Measurements from ENCODE around the gene AGAP2.
"Not testable (repeated sequence)": the region's sequence is repeated elsewhere in the genome, so short reads cannot be mapped to it uniquely, and the experiment has no call there.

Gene AGAP2

GRCh38 chr12:57693317-57693658, 45.3 kb downstream of the AGAP2 start:
- TF ChIP-seq CTCF (IDR thresholded peaks at IDR 0.05; ENCODE audit: insufficient read depth, low read depth, low read length, missing control alignments), result no peak
- no peak overlapping the region for H3K4me3 ChIP-seq (ENCODE audit: low read length)
- DNase-seq (ENCODE audit: low read depth), result peak; percentile 1

GRCh38 chr12:57692500-57692899, 46.0 kb downstream of the AGAP2 start:
- TF ChIP-seq CTCF (IDR thresholded peaks at IDR 0.05; ENCODE audit: insufficient read depth, low read depth, low read length, missing control alignments), result no peak
- H3K4me3 ChIP-seq (ENCODE audit: low read length), result no peak overlapping the region
- DNase-seq (ENCODE audit: low read depth), result no peak

- H3K4me3 ChIP-seq (ENCODE audit: low read length), result no peak overlapping the region
- TF ChIP-seq CTCF (IDR thresholded peaks at IDR 0.05; ENCODE audit: insufficient read depth, low read depth, low read length, missing control alignments), result no peak
- DNase-seq (ENCODE audit: low read depth), result no peak
These were observed 49.6 kb downstream of the AGAP2 start for GRCh38 chr12:57688931-57689330.

GRCh38 chr12:57687862-57688261, 50.7 kb downstream of the AGAP2 start:
- no peak for DNase-seq (ENCODE audit: low read depth)
- no peak for TF ChIP-seq CTCF (IDR thresholded peaks at IDR 0.05; ENCODE audit: insufficient read depth, low read depth, low read length, missing control alignments)
- no peak overlapping the region for H3K4me3 ChIP-seq (ENCODE audit: low read length)

GRCh38 chr12:57679697-57680096, 58.8 kb downstream of the AGAP2 start:
- no peak for TF ChIP-seq CTCF (IDR thresholded peaks at IDR 0.05; ENCODE audit: insufficient read depth, low read depth, low read length, missing control alignments)
- no peak overlapping the region for H3K4me3 ChIP-seq (ENCODE audit: low read length)
- DNase-seq (ENCODE audit: low read depth), result no peak

GRCh38 chr12:57677947-57678346, 60.6 kb downstream of the AGAP2 start:
- DNase-seq (ENCODE audit: low read depth); H3K4me3 ChIP-seq (ENCODE audit: low read length): not testable (repeated sequence)

GRCh38 chr12:57674691-57675090, 63.9 kb downstream of the AGAP2 start:
- TF ChIP-seq CTCF (IDR thresholded peaks at IDR 0.05; ENCODE audit: insufficient read depth, low read depth, low read length, missing control alignments), result no peak
- DNase-seq (ENCODE audit: low read depth), result no peak

More at GRCh38 chr12:57674691-57675090, 63.9 kb downstream of the AGAP2 start:
- H3K4me3 ChIP-seq (ENCODE audit: low read length), result no peak overlapping the region
